Thyroid gland (tissue), 4 donors: Measurements from ENCODE around the gene SFRP5. TPM values are rescaled to one million over a fixed set of nuclear protein-coding genes. Genes with fewer than 3 reads are reported as not detected.

Experiments
- DNase-seq, 2 donors: peaks; one replicate each; pipeline ENCODE4 v3.0.0-alpha.2; 2019
- H3K27ac ChIP-seq, 3 donors: fragments of 200-600 bp; sonication (generic); 1 replicate in 2 of 3; 2 replicates in 1 of 3; pipeline ENCODE4 v1.5.1; 2016 to 2019; ENCODE audit warnings: mild to moderate bottlenecking in 1 of 3, moderate library complexity in 1 of 3
- H3K27me3 ChIP-seq: fragments of 200-600 bp; sonication (generic); one replicate; pipeline ENCODE4 v1.5.1; 2019
- H3K36me3 ChIP-seq, 2 donors: fragments of 200-600 bp; sonication (generic); one replicate each; pipeline ENCODE4 v1.5.1; 2016 to 2019
- H3K4me1 ChIP-seq, 2 donors: fragments of 200-600 bp; sonication (generic); one replicate each; pipeline ENCODE4 v1.5.1; 2017 to 2019
- H3K4me3 ChIP-seq, 3 donors: fragments of 200-600 bp; sonication (generic); replicated peaks in 1 of 3; 1 replicate in 2 of 3; 2 replicates in 1 of 3; pipeline ENCODE4 v1.5.1; 2016; ENCODE audit warnings: mild to moderate bottlenecking in 1 of 3
- H3K9me3 ChIP-seq: fragments of 200-600 bp; sonication (generic); one replicate; pipeline ENCODE4 v1.5.1; 2017
- POLR2A ChIP-seq, 2 donors: fragments of 450-650 bp; IDR thresholded peaks; one replicate each; pipeline ENCODE4 v1.6.1; 2017; ENCODE audit warnings: antibody characterized with exemption in 2 of 2, mild to moderate bottlenecking in 2 of 2, moderate library complexity in 1 of 2
- WGBS, 2 donors: methylation state at CpG; one replicate each; pipeline ENCODE4 v1.1.5; 2017; 5-methylcytosine and 5-hydroxymethylcytosine counted together
- intact Hi-C: fragments of 100-400 bp; cut with DNase I; formaldehyde crosslinking; loops from one replicate; pipeline ENCODE4 v1.15.1; 2023
- total RNA-seq, 4 donors: library from RNA; depleted of rRNA; stranded (reverse); fragments of >200 nt; gene quantifications; one replicate each; pipeline ENCODE4 v1.2.3, GENCODE V29; 2016
- TF ChIP-seq, protein P1 (sequence below), 6 experiments: fragments of 200-600 bp in 3 of 6; fragments of 450-650 bp in 3 of 6; sonication (generic) in 3 of 6; IDR thresholded peaks; one replicate each; pipeline ENCODE4 v1.5.1; 2016 to 2019; ENCODE audit warnings: antibody characterized with exemption in 6 of 6, mild to moderate bottlenecking in 2 of 6, inconsistent platforms in 1 of 6, moderate library complexity in 1 of 6

SFRP5 gene, protein sequence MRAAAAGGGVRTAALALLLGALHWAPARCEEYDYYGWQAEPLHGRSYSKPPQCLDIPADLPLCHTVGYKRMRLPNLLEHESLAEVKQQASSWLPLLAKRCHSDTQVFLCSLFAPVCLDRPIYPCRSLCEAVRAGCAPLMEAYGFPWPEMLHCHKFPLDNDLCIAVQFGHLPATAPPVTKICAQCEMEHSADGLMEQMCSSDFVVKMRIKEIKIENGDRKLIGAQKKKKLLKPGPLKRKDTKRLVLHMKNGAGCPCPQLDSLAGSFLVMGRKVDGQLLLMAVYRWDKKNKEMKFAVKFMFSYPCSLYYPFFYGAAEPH
- under 1 TPM in 2 of 4 donors, not detected in 2; 0.22 to 0.40 TPM for total RNA-seq

DNA sequence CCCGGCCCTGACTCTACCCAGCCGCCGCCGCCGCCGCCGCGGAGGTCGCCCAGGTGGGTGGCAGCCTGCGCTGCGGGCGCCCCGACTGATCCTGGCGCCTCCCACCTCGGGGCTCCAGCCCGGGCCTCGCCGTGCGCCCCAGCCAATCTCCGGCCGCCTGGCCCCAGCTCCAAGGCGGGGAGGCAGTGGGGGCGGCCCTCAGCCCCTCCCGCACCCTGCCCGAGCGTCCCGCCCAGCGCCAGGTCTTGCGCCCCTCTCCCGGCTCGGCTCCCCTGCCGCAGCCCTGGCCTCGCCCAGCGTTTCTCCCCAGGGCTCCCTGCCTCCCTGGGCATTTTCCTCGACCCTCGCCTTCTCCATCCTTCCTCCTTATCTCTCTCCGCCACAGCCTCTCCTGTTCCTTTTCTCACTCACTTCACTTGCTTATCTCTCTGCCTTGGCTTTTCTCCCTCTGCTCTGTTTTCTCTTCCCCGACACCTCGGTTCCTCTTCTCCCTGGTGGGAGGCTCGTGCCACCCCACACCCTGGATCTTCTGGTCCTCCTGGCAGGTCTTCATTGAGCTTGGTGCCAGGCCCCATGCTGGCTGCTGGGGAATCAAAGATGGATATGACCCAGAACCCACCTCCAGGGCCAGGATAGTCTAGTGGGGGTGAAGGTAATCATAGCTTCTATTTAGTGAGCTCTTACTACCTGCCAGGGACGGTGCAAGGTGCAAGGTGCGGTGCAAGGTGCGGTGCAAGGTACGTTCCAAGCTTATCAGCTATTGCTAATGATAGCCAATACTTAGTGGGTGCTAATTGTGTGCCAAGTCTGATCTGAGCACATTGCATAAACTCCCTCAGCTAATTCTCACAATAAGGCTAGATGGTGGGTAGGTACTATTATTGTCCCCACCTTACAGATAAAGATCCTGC lies at the start of gene SFRP5:
SFRP5 (minus strand) TSS at position 87 of the 911 bp plus-strand sequence. CDS start 166 bp downstream, outside the sequence.
- Histone ChIP-seq H3K4me3 (no peak within 1 kb of the TSS), H3K36me3 (no peaks in the 10 kb centered on the region), H3K27me3 (peaks cover 7% of the 10 kb centered on the region), H3K4me1 (peaks cover 0 to 8% of the 10 kb centered on the region in 2 donors), H3K27ac (no peak within 1 kb of the TSS), H3K9me3 (no peaks in the 10 kb centered on the region)
- WGBS, 2 donors = 17 to 19% methylated on average over 27 to 32 of the region's 44 CpGs
- TF ChIP-seq POLR2A (IDR thresholded peaks at IDR 0.05) = no peak
- TF ChIP-seq, protein P1, sequence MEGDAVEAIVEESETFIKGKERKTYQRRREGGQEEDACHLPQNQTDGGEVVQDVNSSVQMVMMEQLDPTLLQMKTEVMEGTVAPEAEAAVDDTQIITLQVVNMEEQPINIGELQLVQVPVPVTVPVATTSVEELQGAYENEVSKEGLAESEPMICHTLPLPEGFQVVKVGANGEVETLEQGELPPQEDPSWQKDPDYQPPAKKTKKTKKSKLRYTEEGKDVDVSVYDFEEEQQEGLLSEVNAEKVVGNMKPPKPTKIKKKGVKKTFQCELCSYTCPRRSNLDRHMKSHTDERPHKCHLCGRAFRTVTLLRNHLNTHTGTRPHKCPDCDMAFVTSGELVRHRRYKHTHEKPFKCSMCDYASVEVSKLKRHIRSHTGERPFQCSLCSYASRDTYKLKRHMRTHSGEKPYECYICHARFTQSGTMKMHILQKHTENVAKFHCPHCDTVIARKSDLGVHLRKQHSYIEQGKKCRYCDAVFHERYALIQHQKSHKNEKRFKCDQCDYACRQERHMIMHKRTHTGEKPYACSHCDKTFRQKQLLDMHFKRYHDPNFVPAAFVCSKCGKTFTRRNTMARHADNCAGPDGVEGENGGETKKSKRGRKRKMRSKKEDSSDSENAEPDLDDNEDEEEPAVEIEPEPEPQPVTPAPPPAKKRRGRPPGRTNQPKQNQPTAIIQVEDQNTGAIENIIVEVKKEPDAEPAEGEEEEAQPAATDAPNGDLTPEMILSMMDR (IDR thresholded peaks at IDR 0.05) = no peak
- intact Hi-C loops = no loop called here
- DNase-seq = no peak

DNA sequence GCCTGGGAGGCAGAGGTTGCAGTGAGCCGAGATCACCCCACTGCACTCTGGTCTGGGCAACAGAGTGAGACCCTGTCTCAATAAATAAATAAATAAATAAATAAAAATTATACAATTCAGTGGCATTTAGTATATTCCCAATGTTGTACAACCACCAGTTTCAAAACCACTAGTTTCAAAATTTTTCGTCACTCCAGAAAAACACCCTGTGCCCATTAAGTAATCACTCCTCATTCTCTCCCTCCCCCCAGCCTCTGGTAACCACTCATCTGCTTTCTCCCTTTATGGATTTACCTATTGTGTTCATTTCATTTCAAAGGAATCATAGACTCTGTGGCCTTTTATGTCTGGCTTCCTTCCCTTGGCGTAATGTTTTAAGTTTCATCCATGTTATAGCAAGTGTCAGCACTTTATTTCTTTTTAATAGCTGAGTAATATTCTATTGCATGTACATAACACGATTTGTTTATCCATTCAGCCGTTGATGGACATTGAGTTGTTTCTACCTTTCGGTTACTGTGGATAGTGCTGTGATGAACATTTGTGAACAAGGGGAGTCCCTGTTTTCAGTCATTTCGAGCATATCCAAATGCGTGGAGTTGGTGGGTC lies 48.4 kb upstream of the SFRP5 start:
- no peak for DNase-seq
- no peaks in the 10 kb centered on the region for H3K27me3 ChIP-seq
- 92 to 93% methylated on average over 8 of the region's 8 CpGs for WGBS, 2 donors

DNA sequence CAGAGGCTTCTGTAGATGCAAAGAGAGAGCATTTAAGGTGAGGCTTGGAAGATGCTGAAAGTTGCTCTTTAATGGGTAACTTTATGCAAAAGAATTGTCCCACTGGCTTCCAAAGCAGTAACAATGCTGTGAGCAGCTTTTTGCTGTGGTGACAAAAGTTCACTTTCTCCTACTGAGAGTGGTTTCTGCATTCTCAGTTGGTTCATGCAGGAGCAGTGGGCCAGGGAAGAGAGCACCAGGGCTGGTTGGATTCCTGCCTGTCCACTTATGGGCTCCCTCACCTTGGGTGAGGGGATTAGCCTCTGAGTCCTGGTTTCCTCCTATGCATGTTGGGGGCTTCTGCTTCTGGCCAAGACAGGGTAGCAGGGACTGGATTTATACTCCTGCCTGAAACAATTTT lies 46.8 kb upstream of the SFRP5 start:
- no peaks in the 10 kb centered on the region for H3K9me3 ChIP-seq
- peak; percentile 60 to 61 for DNase-seq
- H3K27me3 ChIP-seq = no peaks in the 10 kb centered on the region
- peak overlapping the region in 1 of 3 donors; percentile 41 for H3K27ac ChIP-seq
- H3K4me3 ChIP-seq = no peak overlapping the region
- no peaks in the 10 kb centered on the region for H3K36me3 ChIP-seq
- H3K4me1 ChIP-seq = peaks cover 12 to 34% of the 10 kb centered on the region in 2 donors
- TF ChIP-seq, protein P1 (IDR thresholded peaks at IDR 0.05) = no peak
- TF ChIP-seq POLR2A (IDR thresholded peaks at IDR 0.05) = no peak
- intact Hi-C loops = no loop called here

More for the DNA sequence above, 48.4 kb upstream of the SFRP5 start:
- H3K27ac ChIP-seq = no peak overlapping the region
- no peak overlapping the region for H3K4me3 ChIP-seq
- H3K4me1 ChIP-seq = peaks cover 12 to 34% of the 10 kb centered on the region in 2 donors
- intact Hi-C loops = no loop called here
- TF ChIP-seq, protein P1 (IDR thresholded peaks at IDR 0.05) = no peak
- TF ChIP-seq POLR2A (IDR thresholded peaks at IDR 0.05) = no peak
- no peaks in the 10 kb centered on the region for H3K9me3 ChIP-seq
- no peaks in the 10 kb centered on the region for H3K36me3 ChIP-seq

DNA sequence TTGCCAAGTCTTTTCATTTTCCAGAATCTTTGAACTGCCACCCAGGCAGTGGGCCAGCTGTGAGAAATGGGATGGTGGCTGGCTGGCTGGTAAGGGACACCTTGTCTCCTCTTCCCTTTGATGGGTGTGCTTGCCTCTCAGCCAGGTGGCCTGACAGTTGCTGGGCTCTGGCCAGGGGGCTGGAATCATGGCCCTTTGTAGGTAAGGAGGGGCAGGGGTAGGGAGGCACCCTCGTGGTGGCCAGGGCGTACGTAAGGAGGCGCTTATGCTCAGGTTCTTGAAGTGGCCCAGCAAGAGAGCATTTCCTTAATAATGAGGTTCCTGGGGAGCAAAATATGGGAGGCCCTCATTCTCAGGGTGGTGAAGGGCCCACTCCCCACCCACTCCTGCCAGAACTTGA lies 44.8 kb upstream of the SFRP5 start:
- H3K27ac ChIP-seq = no peak overlapping the region
- intact Hi-C loops = no loop called here
- DNase-seq = no peak
- peaks cover 12 to 23% of the 10 kb centered on the region in 2 donors for H3K4me1 ChIP-seq
- no peaks in the 10 kb centered on the region for H3K9me3 ChIP-seq
- no peak overlapping the region for H3K4me3 ChIP-seq
- H3K36me3 ChIP-seq = no peaks in the 10 kb centered on the region
- no peak for TF ChIP-seq POLR2A (IDR thresholded peaks at IDR 0.05)
- TF ChIP-seq, protein P1 (IDR thresholded peaks at IDR 0.05) = no peak
- H3K27me3 ChIP-seq = no peaks in the 10 kb centered on the region
- WGBS, 2 donors = 84 to 90% methylated on average over 2 to 4 of the region's 4 CpGs
